Stomach (tissue), 4 donors: Measurements from ENCODE around the gene TRAFD1.

Source experiments
- EP300 ChIP-seq: sonication (generic); formaldehyde crosslinking; IDR thresholded peaks from one replicate; pipeline ENCODE4 v1.6.1; 2017; ENCODE audit warnings: antibody characterized with exemption
- POLR2A ChIP-seq, 4 donors: fragments of 450-650 bp; IDR thresholded peaks; one replicate each; pipeline ENCODE4 v1.6.1; 2016; ENCODE audit warnings: antibody characterized with exemption in 4 of 4, control low read depth in 2 of 4, mild to moderate bottlenecking in 1 of 4, moderate library complexity in 1 of 4
- TF ChIP-seq, protein P1 (sequence below), 7 experiments: fragments of 450-650 bp in 4 of 7; fragments of 200-600 bp in 3 of 7; sonication (generic) in 3 of 7; IDR thresholded peaks; one replicate each; pipeline ENCODE4 v1.5.1; 2016 to 2019; ENCODE audit warnings: antibody characterized with exemption in 7 of 7, control low read depth in 2 of 7, mild to moderate bottlenecking in 1 of 7

- TF ChIP-seq, protein P1, sequence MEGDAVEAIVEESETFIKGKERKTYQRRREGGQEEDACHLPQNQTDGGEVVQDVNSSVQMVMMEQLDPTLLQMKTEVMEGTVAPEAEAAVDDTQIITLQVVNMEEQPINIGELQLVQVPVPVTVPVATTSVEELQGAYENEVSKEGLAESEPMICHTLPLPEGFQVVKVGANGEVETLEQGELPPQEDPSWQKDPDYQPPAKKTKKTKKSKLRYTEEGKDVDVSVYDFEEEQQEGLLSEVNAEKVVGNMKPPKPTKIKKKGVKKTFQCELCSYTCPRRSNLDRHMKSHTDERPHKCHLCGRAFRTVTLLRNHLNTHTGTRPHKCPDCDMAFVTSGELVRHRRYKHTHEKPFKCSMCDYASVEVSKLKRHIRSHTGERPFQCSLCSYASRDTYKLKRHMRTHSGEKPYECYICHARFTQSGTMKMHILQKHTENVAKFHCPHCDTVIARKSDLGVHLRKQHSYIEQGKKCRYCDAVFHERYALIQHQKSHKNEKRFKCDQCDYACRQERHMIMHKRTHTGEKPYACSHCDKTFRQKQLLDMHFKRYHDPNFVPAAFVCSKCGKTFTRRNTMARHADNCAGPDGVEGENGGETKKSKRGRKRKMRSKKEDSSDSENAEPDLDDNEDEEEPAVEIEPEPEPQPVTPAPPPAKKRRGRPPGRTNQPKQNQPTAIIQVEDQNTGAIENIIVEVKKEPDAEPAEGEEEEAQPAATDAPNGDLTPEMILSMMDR (IDR thresholded peaks at IDR 0.05) = no peak
- TF ChIP-seq EP300 (no peak), POLR2A (IDR thresholded peaks at IDR 0.05) (no peak)
Measured at GRCh38 chr12:112192475-112192874, 67.1 kb downstream of the TRAFD1 start.
